HUES64 (cell line): ENCODE measurements around the gene CNTNAP5.

Experiments
- H3K27ac ChIP-seq: 2 replicates; pipeline ENCODE4 v1.7.0; 2013; ENCODE audit warnings: low read depth, low read length, inconsistent platforms
- H3K27me3 ChIP-seq: 2 replicates; pipeline ENCODE4 v1.6.1; 2013; ENCODE audit warnings: mild to moderate bottlenecking, low read length; ENCODE audit not compliant: insufficient read depth
- H3K36me3 ChIP-seq: 2 replicates; pipeline ENCODE4 v1.6.1; 2013; ENCODE audit warnings: mild to moderate bottlenecking, low read length; ENCODE audit not compliant: insufficient read depth
- H3K4me1 ChIP-seq: 2 replicates; pipeline ENCODE4 v1.6.1; 2013; ENCODE audit warnings: mild to moderate bottlenecking, low read length, moderate library complexity; ENCODE audit not compliant: insufficient read depth
- H3K4me3 ChIP-seq: 2 replicates; pipeline ENCODE4 v1.5.1; 2013; ENCODE audit warnings: mild to moderate bottlenecking, low read length, moderate library complexity
- H3K9ac ChIP-seq: 2 replicates; pipeline ENCODE4 v1.6.1; 2013; ENCODE audit warnings: mild to moderate bottlenecking, low read depth, low read length
- H3K9me3 ChIP-seq: 2 replicates; pipeline ENCODE4 v1.6.1; 2013; ENCODE audit warnings: low read depth, low read length; ENCODE audit not compliant: insufficient read depth
- WGBS: fragments of 150-250, 120-280 bp; methylation state at CpG from one replicate; pipeline ENCODE4 v1.1.7; 2013; ENCODE audit warnings: missing lambda C conversion rate; 5-methylcytosine and 5-hydroxymethylcytosine counted together

CNTNAP5 gene

GRCh38 chr2:124450481-124450880, 425.4 kb downstream of the CNTNAP5 start:
- no peaks in the 10 kb centered on the region for H3K27me3 ChIP-seq
- no peak overlapping the region for H3K9ac ChIP-seq
- H3K9me3 ChIP-seq = no peaks in the 10 kb centered on the region
- WGBS = 89% methylated on average over 2 of the region's 2 CpGs
- H3K27ac ChIP-seq = no peak overlapping the region
- no peaks in the 10 kb centered on the region for H3K4me1 ChIP-seq
- H3K36me3 ChIP-seq = no peaks in the 10 kb centered on the region
- no peak overlapping the region for H3K4me3 ChIP-seq

GRCh38 chr2:124476291-124476690, 451.2 kb downstream of the CNTNAP5 start:
- H3K27me3 ChIP-seq = no peaks in the 10 kb centered on the region
- H3K9ac ChIP-seq = no peak overlapping the region
- no peaks in the 10 kb centered on the region for H3K9me3 ChIP-seq
- H3K4me3 ChIP-seq = no peak overlapping the region
- 0 out of 2 replicates have a peak, but pooled peaks cover 3% of the 10 kb centered on the region for H3K4me1 ChIP-seq
- H3K36me3 ChIP-seq = no peaks in the 10 kb centered on the region
- H3K27ac ChIP-seq = no peak overlapping the region
- 95% methylated on average over 2 of the region's 2 CpGs for WGBS

- WGBS = 98% methylated on average over 6 of the region's 6 CpGs
- peaks cover 13% of the 10 kb centered on the region for H3K4me1 ChIP-seq
- no peaks in the 10 kb centered on the region for H3K36me3 ChIP-seq
These were observed 453.7 kb downstream of the CNTNAP5 start for GRCh38 chr2:124478761-124479160.

GRCh38 chr2:124480958-124481357, 455.9 kb downstream of the CNTNAP5 start:
- 75% methylated on average over 4 of the region's 4 CpGs for WGBS
- H3K4me1 ChIP-seq = peaks cover 13% of the 10 kb centered on the region
- no peaks in the 10 kb centered on the region for H3K27me3 ChIP-seq
- no peak overlapping the region for H3K9ac ChIP-seq
- H3K27ac ChIP-seq = no peak overlapping the region
- no peaks in the 10 kb centered on the region for H3K36me3 ChIP-seq
- H3K9me3 ChIP-seq = no peaks in the 10 kb centered on the region
- H3K4me3 ChIP-seq = no peak overlapping the region

More at GRCh38 chr2:124478761-124479160, 453.7 kb downstream of the CNTNAP5 start:
- no peaks in the 10 kb centered on the region for H3K27me3 ChIP-seq
- H3K9me3 ChIP-seq = no peaks in the 10 kb centered on the region
- no peak overlapping the region for H3K27ac ChIP-seq
- no peak overlapping the region for H3K4me3 ChIP-seq
- H3K9ac ChIP-seq = no peak overlapping the region

- Histone ChIP-seq H3K4me3 (no peak overlapping the region), H3K9ac (no peak overlapping the region), H3K9me3 (no peaks in the 10 kb centered on the region), H3K27ac (no peak overlapping the region), H3K27me3 (no peaks in the 10 kb centered on the region), H3K36me3 (no peaks in the 10 kb centered on the region), H3K4me1 (peaks cover 13% of the 10 kb centered on the region)
- 90% methylated on average over 7 of the region's 8 CpGs for WGBS
These were observed 457.0 kb downstream of the CNTNAP5 start for GRCh38 chr2:124482044-124482443.

- H3K4me3 ChIP-seq = no peak overlapping the region
- no peak overlapping the region for H3K27ac ChIP-seq
- 77% methylated on average over 6 of the region's 6 CpGs for WGBS
These were observed 457.5 kb downstream of the CNTNAP5 start for GRCh38 chr2:124482551-124482950.

GRCh38 chr2:124485659-124486058, 460.6 kb downstream of the CNTNAP5 start:
- no peak overlapping the region for H3K27ac ChIP-seq
- 98% methylated on average over 5 of the region's 5 CpGs for WGBS
- no peak overlapping the region for H3K4me3 ChIP-seq
- H3K9ac ChIP-seq = no peak overlapping the region
- H3K36me3 ChIP-seq = no peaks in the 10 kb centered on the region
- peaks cover 12% of the 10 kb centered on the region for H3K4me1 ChIP-seq
- no peaks in the 10 kb centered on the region for H3K9me3 ChIP-seq
- H3K27me3 ChIP-seq = no peaks in the 10 kb centered on the region

More at GRCh38 chr2:124482551-124482950, 457.5 kb downstream of the CNTNAP5 start:
- Histone ChIP-seq H3K9me3 (no peaks in the 10 kb centered on the region), H3K36me3 (no peaks in the 10 kb centered on the region), H3K4me1 (peaks cover 13% of the 10 kb centered on the region), H3K9ac (no peak overlapping the region), H3K27me3 (no peaks in the 10 kb centered on the region)

GRCh38 chr2:124489686-124490085, 464.6 kb downstream of the CNTNAP5 start:
- no peak overlapping the region for H3K27ac ChIP-seq
- no peaks in the 10 kb centered on the region for H3K27me3 ChIP-seq
- no peaks in the 10 kb centered on the region for H3K36me3 ChIP-seq
- H3K4me1 ChIP-seq = no peaks in the 10 kb centered on the region
- no peaks in the 10 kb centered on the region for H3K9me3 ChIP-seq
- no peak overlapping the region for H3K4me3 ChIP-seq
- no peak overlapping the region for H3K9ac ChIP-seq

- 90% methylated on average over 6 of the region's 6 CpGs for WGBS
- no peaks in the 10 kb centered on the region for H3K36me3 ChIP-seq
- H3K4me1 ChIP-seq = no peaks in the 10 kb centered on the region
These were observed 476.6 kb downstream of the CNTNAP5 start for GRCh38 chr2:124501575-124502152.

GRCh38 chr2:124514236-124514635, 489.1 kb downstream of the CNTNAP5 start:
- H3K9me3 ChIP-seq = no peaks in the 10 kb centered on the region
- H3K36me3 ChIP-seq = no peaks in the 10 kb centered on the region
- WGBS = 94% methylated on average over 1 of the region's 1 CpG
- no peak overlapping the region for H3K9ac ChIP-seq
- no peak overlapping the region for H3K27ac ChIP-seq
- no peak overlapping the region for H3K4me3 ChIP-seq
- no peaks in the 10 kb centered on the region for H3K4me1 ChIP-seq
- H3K27me3 ChIP-seq = no peaks in the 10 kb centered on the region

More at GRCh38 chr2:124501575-124502152, 476.6 kb downstream of the CNTNAP5 start:
- Histone ChIP-seq H3K9me3 (no peaks in the 10 kb centered on the region), H3K9ac (no peak overlapping the region), H3K27me3 (no peaks in the 10 kb centered on the region), H3K27ac (no peak overlapping the region), H3K4me3 (no peak overlapping the region)

GRCh38 chr2:124520953-124521352, 495.9 kb downstream of the CNTNAP5 start:
- no peaks in the 10 kb centered on the region for H3K36me3 ChIP-seq
- H3K9ac ChIP-seq = no peak overlapping the region
- no peaks in the 10 kb centered on the region for H3K9me3 ChIP-seq
- H3K4me3 ChIP-seq = no peak overlapping the region
- no peaks in the 10 kb centered on the region for H3K27me3 ChIP-seq
- no peak overlapping the region for H3K27ac ChIP-seq
- H3K4me1 ChIP-seq = peaks cover 24% of the 10 kb centered on the region
- 83% methylated on average over 2 of the region's 2 CpGs for WGBS

GRCh38 chr2:124523096-124523495, 498.0 kb downstream of the CNTNAP5 start:
- Histone ChIP-seq H3K27me3 (no peaks in the 10 kb centered on the region), H3K9me3 (no peaks in the 10 kb centered on the region), H3K4me1 (peaks cover 24% of the 10 kb centered on the region), H3K27ac (no peak overlapping the region), H3K4me3 (no peak overlapping the region), H3K9ac (no peak overlapping the region), H3K36me3 (no peaks in the 10 kb centered on the region)
- 93% methylated on average over 3 of the region's 3 CpGs for WGBS
